Large intestine (tissue), 3 donors: ENCODE data around the gene PAX5. TPM values are rescaled to one million over a fixed set of nuclear protein-coding genes. Genes with fewer than 3 reads are reported as not detected.
A peak's percentile ranks its signal among the peaks of the same experiment; 100 is the strongest.
"Not testable (repeated sequence)": the region's sequence is repeated elsewhere in the genome, so short reads cannot be mapped to it uniquely, and the experiment has no call there.

Source experiments
- DNase-seq, 2 donors: peaks; one replicate each; pipeline versions ENCODE4 v3.0.0 to v3.0.0-alpha.2; 2013
- H3K27ac ChIP-seq: one replicate; pipeline ENCODE4 v1.5.1; 2013; ENCODE audit warnings: low read length
- H3K27me3 ChIP-seq: 2 replicates; pipeline ENCODE4 v1.6.1; 2013; ENCODE audit warnings: low read length; ENCODE audit not compliant: control insufficient read depth, insufficient read depth
- H3K36me3 ChIP-seq: 2 replicates; pipeline ENCODE4 v1.6.1; 2013; ENCODE audit warnings: low read length; ENCODE audit not compliant: control insufficient read depth, insufficient read depth
- H3K4me1 ChIP-seq: one replicate; pipeline ENCODE4 v1.6.1; 2013; ENCODE audit warnings: low read length; ENCODE audit not compliant: control insufficient read depth, insufficient read depth
- H3K4me3 ChIP-seq: one replicate; pipeline ENCODE4 v1.5.1; 2013; ENCODE audit warnings: low read length
- H3K9me3 ChIP-seq: one replicate; pipeline ENCODE4 v1.6.1; 2013; ENCODE audit warnings: mild to moderate bottlenecking, low read depth, low read length, moderate library complexity; ENCODE audit not compliant: control insufficient read depth
- WGBS: methylation state at CpG from one replicate; pipeline ENCODE4 v1.1.5; 2013; ENCODE audit warnings: low lambda C conversion rate; ENCODE audit not compliant: insufficient coverage; 5-methylcytosine and 5-hydroxymethylcytosine counted together
- polyA plus RNA-seq: library from polyadenylated mRNA; unstranded; fragments of 120-200 nt; gene quantifications from one replicate; pipeline ENCODE4 v1.2.1, GENCODE V29; 2013

PAX5 gene
- polyA plus RNA-seq, 1 donor, result 0.06 TPM

DNA sequence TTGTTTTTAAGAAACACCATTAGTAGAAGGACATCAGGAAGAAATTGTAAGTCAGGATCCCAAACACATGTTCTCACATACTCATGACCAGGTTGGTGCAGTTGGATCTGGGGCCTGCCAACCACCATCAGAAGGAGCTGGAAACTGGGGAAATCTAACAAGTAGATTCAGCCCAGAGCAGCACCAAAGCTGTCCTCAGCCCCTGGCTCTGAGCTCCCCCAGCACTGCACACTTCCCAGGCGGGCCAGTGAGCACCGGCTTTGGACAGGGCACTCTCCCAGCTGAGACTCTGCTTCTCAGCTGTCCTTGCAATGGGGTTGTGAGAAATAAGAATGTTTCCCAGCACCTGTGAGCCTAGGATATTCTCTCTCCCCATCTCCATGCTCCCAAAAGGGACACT is 162.5 kb downstream of the PAX5 start:
- no peak for DNase-seq
- no peaks in the 10 kb centered on the region for H3K36me3 ChIP-seq
- WGBS, result no CpG with 5 or more reads among the region's 2 CpGs
- H3K27me3 ChIP-seq, result peaks cover 35% of the 10 kb centered on the region
- peaks cover 8% of the 10 kb centered on the region for H3K4me1 ChIP-seq
- no peaks in the 10 kb centered on the region for H3K9me3 ChIP-seq
- no peak overlapping the region for H3K4me3 ChIP-seq
- no peak overlapping the region for H3K27ac ChIP-seq

DNA sequence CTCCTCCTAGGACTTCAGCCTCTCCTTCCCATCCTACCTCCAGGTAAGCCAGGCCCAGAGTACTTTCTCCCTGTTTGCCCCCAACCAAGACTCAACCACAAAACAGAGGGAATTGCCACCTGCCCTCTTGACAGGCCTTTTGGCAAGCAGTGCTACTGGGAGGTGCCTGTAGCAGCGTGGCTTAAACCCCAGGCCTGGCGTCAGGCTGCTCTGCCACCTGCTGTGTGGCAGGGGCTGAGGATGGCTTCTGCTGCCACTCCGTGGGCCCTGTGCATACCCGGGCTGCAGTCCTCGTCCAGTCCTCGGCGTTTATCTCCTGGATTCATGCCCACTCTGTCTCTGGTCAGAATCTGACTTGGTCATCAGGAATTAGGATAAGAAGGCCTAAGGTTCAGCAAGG is 163.1 kb downstream of the PAX5 start:
- H3K36me3 ChIP-seq, result no peaks in the 10 kb centered on the region
- no peak overlapping the region for H3K27ac ChIP-seq
- peaks cover 40% of the 10 kb centered on the region for H3K27me3 ChIP-seq
- H3K9me3 ChIP-seq, result no peaks in the 10 kb centered on the region
- DNase-seq, result no peak
- H3K4me1 ChIP-seq, result peaks cover 8% of the 10 kb centered on the region
- H3K4me3 ChIP-seq, result no peak overlapping the region
- WGBS, result no CpG with 5 or more reads among the region's 7 CpGs

DNA sequence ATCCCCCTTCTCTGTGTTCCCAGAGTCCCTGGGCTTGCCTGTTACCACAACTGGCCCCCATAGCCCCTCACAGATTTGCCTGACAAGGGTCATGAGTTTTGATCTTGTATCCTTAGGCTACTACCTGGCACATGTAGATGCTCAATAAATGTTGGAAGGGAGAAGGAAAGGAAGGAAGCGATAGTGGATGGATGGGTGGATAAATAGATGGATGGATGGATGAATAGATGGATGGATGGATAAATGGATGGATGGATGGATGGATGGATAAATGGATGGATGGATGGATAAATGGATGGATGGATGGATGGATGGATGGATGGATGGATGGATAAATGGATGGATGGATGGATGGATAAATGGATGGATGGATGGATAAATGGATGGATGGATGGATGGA is 164.5 kb downstream of the PAX5 start:
- 89% methylated on average over 1 of the region's 1 CpG for WGBS
- not testable (repeated sequence) for DNase-seq, H3K27ac ChIP-seq, H3K4me3 ChIP-seq, H3K36me3 ChIP-seq, H3K4me1 ChIP-seq, H3K9me3 ChIP-seq
- H3K27me3 ChIP-seq, result peaks cover 51% of the 10 kb centered on the region

DNA sequence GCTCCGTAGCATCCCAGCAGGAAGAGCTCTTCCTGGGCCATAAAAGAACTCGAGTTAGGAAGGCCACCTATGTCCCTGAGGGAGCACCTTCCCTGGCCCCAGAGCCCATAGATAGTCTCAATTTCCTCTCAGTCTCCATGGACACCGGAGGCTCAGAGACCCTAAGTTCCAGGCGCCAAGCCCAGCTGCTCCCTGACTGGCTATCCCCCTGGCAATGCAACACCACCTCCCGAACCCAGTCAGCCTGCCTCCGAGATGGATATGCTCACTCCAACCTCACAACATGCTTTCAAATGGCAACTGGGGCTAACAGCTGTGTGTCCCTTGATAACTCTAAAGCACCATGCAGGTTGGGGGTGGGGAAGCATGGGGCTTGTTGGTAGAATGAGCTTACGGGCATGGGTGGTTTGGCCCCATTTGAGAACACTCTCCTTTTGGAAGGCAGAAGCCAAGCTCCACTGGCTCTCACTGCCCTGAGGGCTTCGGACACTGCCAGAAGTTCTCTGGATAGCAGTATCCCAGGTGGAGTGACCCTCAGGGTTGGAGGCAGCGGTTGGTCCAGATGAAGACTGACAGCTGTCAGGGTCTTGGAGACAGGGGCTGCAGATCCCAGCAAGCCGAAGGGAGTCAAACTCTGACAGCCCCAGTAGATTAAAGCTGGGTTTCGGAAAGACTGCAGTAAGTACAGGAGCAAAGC is 165.3 kb downstream of the PAX5 start:
- no CpG with 5 or more reads among the region's 11 CpGs for WGBS
- H3K27me3 ChIP-seq, result peaks cover 58% of the 10 kb centered on the region
- no peak overlapping the region for H3K27ac ChIP-seq
- H3K4me3 ChIP-seq, result no peak overlapping the region
- H3K4me1 ChIP-seq, result peaks cover 8% of the 10 kb centered on the region
- peak in 1 of 2 donors; percentile 3 for DNase-seq
- no peaks in the 10 kb centered on the region for H3K36me3 ChIP-seq
- no peaks in the 10 kb centered on the region for H3K9me3 ChIP-seq

DNA sequence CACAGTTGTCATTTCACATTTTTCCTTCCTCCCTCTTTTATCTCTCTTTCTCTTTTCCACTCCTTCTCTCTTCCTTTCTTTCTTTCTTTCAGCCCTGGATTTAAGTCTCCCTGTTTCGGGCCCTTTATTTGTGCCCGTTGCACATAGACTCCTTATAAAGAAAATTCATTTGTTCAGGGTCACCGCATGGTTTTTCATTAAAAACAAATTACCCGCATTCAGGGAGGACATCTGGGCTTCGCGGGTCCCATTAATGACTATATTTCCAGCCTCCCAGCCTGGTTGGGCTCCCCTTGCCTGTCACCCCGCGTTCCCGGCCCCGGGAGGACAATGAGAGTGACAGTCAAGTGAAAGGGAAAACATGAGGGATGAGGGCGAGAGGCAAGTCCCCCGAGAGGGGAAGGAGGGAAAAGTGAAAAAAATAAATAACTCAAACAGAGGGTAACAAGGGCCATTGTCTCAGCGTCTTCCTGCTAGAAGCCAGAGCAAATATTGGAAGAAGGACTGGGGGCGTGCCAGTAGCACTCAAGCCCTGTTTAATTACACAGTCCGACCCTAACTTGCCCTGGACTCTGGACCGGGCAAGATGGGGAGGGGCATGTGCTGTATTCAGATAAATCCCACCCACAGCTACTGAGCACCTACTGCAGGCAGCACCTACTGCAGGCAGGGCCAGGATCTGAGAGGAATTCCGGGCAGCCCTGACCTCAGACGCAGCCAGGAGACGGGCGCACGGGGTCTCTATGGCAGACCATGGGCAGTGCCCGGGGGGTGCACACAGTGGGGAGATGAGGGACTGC is 166.2 kb downstream of the PAX5 start:
- 24% methylated on average over 12 of the region's 22 CpGs for WGBS
- peak; percentile 66 to 85 for DNase-seq

DNA sequence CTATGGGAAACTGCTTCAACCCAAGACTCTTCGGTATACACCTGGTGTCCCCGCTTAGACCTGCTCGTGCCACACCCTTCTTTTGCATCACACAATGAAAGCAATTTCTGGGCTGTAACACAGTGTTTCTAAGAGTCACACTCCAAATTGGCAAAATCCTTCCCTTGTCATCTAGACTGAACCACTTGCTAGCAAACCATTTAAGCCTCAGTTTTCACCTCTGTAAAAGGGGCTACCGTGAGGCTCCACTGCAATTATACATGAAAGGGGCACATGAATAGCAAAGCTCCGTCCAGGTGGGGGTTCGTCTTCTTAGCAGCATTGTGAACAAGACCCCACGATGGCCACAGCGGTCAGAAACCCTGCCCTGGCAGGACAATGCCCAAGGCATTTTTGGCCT is 166.8 kb downstream of the PAX5 start:
- H3K36me3 ChIP-seq, result no peaks in the 10 kb centered on the region
- no CpG with 5 or more reads among the region's 8 CpGs for WGBS
- DNase-seq, result peak in 1 of 2 donors; percentile 8
- peaks cover 66% of the 10 kb centered on the region for H3K27me3 ChIP-seq
- H3K27ac ChIP-seq, result no peak overlapping the region
- peaks cover 8% of the 10 kb centered on the region for H3K4me1 ChIP-seq
- H3K4me3 ChIP-seq, result no peak overlapping the region
- no peaks in the 10 kb centered on the region for H3K9me3 ChIP-seq

More for the DNA sequence above, 166.2 kb downstream of the PAX5 start:
- Histone ChIP-seq H3K4me1 (peaks cover 8% of the 10 kb centered on the region), H3K27me3 (peaks cover 66% of the 10 kb centered on the region), H3K9me3 (no peaks in the 10 kb centered on the region), H3K27ac (no peak overlapping the region), H3K36me3 (no peaks in the 10 kb centered on the region), H3K4me3 (no peak overlapping the region)

DNA sequence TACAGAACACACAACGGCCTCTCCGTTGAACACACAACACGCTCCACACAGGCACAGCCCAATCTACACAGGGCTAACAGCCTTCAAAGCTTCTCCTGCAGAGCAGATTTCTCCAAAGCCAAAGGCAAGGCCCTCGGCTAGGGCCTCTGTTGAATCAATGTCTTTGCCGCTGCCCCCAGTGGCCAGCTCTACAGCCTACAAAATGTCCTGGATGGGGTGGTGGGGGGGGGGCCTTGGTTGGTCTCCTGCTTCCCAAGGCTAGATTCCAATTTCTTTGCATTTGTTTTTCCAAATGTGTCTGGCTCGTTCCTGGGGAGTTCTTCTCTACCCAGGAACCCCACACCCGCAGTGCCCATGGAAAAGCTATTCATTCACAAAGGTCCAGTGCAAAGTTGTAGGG is 167.2 kb downstream of the PAX5 start:
- no peak for DNase-seq
- WGBS, result no CpG with 5 or more reads among the region's 7 CpGs
- peaks cover 8% of the 10 kb centered on the region for H3K4me1 ChIP-seq

DNA sequence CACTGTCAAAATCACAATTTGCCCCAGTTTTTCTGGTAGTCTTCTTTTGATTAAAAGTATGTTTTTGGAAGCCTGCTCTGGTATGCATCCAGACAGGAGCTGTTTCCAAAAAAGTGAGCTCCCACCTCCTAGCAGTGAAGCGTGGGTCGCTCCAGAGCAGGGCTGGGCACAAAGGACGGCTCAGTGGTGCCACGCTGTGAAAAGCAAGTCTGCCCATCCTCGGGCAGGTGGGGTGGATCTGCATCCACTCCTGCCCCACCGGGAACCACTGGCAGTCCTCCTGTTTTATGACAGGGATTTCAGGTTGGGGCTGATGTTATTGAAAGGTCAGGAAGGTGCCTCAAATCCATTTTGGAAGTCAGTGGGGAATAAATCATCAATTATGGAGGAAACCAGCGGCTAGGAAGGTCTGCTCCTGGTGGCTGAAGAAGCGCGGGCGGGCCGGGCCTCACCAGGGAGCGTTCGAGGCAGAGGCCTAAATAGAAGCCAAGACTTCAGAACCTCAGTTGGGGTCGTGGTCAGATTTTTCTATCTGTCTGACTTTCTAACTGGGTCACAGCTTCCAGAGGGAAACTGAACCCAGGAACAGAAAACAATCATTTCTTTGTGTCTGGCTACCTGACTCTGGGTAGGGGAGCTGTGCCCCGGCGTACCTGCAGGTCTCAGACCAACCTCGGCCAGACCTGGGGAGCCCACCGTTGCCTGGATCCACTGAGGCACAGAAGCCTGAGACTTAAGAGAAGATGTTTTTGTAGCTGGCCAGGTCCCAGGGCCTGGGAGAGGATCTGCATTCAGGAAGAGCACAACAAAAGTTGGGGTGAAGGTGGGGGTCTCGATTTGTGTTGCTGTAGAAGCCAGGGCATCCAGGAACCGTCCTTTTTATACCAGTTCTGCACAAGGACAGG is 168.1 kb downstream of the PAX5 start:
- peaks cover 70% of the 10 kb centered on the region for H3K27me3 ChIP-seq

More for the DNA sequence above, 167.2 kb downstream of the PAX5 start:
- Histone ChIP-seq H3K36me3 (no peaks in the 10 kb centered on the region), H3K27me3 (peaks cover 66% of the 10 kb centered on the region), H3K4me3 (no peak overlapping the region), H3K27ac (no peak overlapping the region), H3K9me3 (no peaks in the 10 kb centered on the region)

DNA sequence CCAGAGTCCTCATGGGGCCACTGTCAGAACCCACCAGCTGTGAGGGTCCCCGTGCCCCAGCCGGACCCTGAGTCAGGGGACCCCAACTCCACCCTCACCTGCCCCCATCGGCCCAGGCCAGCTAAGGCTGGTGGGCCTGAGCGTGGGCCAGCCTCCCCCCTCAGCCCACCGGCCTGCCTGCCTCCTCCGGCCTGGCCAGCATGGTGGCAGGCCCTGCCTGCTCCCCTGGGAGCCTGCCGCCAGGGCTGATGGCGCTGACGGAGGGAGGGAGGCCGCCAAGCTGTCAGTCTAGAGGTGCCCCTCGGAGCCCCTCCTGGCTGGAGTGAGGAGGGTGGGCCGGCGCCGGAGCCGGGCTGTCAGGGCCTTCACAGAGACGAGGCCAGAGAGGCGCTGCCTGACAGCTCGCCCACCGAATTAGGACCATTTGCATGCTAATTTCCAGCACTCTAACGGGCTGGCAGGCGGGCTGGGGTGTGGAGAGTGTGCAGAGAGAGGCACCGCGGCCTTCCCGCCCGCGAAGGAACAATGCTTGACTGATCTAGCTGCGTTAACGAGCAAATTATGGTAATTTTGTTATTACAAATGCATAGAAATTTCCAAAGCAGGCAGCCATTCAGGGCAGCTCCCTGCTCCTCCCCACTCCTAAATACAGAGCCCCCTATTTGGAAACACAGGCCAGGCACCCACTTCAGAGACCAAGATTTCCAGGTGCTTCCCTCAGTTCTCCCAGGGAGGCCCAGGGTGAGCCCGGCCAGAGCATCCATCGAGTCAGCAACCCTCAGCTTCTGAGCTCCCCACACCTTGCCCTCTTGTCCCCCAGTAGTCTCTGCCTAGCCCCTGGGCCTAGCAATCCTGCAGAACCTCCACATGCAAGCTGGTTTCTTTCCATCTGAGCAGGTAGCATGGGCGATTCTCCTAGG is 169.3 kb downstream of the PAX5 start:
- 95% methylated on average over 4 of the region's 31 CpGs for WGBS
- no peak overlapping the region for H3K4me3 ChIP-seq
- no peak for DNase-seq

More for the DNA sequence above, 168.1 kb downstream of the PAX5 start:
- Histone ChIP-seq H3K4me1 (peaks cover 8% of the 10 kb centered on the region), H3K36me3 (no peaks in the 10 kb centered on the region), H3K4me3 (no peak overlapping the region), H3K27ac (no peak overlapping the region), H3K9me3 (no peaks in the 10 kb centered on the region)
- WGBS, result 80% methylated on average over 1 of the region's 20 CpGs
- DNase-seq, result no peak

More for the DNA sequence above, 169.3 kb downstream of the PAX5 start:
- Histone ChIP-seq H3K36me3 (no peaks in the 10 kb centered on the region), H3K4me1 (peaks cover 8% of the 10 kb centered on the region), H3K27me3 (peaks cover 78% of the 10 kb centered on the region), H3K9me3 (no peaks in the 10 kb centered on the region), H3K27ac (no peak overlapping the region)
